CD4-positive, alpha-beta T cell treated with Interleukin-10 for 1 hour (primary cell): Measurements from ENCODE around the gene USP13.

Experiments
- DNase-seq: peaks from one replicate; pipeline ENCODE4 v3.0.0-alpha.2; 2020

USP13 gene

DNA sequence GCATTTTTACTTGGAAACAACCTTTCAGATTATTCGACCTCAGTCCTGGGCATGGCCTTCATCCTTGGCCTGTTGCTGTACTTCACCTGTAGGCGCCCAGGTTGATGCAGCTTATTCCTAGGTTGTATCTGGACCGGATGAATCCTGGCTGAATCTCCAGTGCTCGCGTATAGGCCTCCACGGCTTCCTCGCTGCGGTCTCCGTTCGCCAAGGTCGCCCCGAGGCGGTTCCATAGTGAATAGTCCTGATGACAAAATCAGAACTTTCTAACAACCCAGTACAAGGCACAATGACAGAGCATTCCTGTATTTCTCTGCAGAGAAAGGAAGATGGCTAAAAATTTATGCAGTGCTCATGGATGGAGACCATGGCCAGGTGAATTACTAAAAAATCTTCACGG lies 154.7 kb downstream of the USP13 start:
- no peak for DNase-seq

DNA sequence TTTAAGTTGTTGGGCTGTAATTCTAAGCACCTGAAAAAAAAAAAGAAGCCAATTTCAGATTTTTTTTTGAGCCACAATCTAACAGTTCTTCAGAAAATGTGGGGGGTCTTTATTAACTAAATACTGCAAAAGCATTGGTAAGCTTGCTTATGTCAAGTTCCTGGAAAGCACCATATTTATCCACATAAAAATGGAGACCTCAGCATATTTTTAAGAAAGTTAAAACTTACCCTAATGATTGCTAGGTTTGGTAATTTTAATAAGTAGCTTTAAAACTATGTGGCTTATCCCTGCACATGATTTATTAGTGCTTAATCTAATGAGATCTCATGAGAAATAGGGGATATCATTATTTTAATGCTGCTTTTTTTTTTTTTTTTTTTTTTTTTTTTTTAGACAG lies 156.8 kb downstream of the USP13 start:
- DNase-seq: no peak

DNA sequence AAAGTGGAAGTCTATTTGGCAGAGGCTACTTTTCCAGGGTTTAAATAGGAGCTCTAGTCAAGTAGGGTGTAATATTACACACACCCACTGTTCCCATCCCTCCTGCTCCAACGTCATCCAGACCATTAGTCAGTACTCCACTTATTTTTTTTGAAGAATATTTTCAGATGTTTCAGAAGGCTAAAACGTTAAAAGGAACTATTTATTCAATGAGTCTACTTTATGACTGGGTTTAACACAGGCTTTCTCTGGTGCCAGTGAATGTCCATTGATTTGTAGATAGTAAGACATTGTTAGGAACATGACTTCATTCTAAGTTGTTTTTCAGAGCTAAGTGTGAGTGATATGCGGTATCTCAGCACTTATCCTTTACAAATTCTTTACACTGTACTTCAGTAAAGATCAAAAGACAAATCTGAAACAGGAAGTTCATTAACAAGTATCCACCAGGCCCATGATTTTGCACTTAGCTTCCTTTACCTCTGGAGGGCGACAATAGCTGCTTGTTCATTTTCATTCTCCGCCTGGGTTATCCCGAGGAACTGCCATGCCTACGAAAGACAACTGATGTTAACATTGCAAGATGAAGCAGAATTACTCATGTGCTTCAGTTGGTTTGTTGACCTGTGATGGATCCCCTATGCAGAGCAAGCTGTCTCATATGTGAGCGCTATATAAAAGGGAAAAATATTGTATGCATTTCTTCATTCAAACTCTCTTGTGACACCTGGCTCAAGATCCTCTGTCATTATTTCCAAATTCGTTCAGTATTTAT lies 158.7 kb downstream of the USP13 start:
- peak; percentile 8 for DNase-seq

DNA sequence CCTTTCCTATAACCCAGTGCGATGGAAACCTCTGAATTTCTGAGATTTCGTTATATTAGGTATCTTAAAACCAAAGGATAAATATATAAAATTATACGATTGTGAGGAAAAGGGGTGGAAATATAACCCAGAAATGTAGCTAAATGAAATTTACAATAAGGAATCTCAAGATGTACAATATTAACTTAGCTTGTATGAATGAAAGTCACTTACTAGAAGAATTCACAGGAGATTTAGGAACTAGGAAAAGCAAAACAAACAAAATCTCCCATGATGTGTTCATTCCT lies 159.2 kb downstream of the USP13 start:
- DNase-seq: no peak

DNA sequence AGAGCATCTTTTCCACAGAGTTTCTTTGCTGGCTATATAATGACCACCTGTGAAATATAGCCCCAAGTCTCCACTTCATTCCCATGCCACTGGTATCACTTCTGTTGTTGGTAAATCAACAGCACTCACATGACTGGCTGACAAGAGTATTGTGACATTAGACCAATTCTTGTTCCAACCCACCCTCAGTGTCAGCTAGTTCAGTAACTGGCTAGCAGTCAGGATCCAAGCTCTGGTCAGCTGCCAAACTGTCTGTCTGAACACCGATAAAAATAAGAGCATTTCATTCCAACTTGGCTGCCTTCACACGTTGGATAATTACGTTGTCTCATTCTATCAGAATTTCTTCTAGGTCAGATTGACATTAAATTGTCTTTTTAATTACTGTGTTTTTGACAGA lies 166.5 kb downstream of the USP13 start:
- no peak for DNase-seq

DNA sequence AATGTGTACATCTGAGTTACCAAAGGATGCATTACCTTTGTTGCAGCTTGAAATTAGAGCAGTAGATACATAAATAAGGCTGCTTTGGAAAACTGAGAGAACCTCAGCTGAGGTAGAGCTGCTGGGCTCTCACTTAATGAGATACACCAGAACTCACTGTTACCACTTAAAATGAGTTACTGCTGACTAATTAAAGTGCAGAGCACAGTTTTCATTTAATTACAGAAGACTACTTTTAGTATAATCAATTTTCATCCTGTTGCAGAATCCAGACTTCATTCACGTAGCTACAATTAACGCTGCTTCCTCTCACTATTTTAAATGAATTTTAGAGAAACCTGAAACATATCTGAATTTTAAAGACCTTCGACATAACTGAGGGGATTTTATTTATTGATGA lies 169.5 kb downstream of the USP13 start:
- no peak for DNase-seq

DNA sequence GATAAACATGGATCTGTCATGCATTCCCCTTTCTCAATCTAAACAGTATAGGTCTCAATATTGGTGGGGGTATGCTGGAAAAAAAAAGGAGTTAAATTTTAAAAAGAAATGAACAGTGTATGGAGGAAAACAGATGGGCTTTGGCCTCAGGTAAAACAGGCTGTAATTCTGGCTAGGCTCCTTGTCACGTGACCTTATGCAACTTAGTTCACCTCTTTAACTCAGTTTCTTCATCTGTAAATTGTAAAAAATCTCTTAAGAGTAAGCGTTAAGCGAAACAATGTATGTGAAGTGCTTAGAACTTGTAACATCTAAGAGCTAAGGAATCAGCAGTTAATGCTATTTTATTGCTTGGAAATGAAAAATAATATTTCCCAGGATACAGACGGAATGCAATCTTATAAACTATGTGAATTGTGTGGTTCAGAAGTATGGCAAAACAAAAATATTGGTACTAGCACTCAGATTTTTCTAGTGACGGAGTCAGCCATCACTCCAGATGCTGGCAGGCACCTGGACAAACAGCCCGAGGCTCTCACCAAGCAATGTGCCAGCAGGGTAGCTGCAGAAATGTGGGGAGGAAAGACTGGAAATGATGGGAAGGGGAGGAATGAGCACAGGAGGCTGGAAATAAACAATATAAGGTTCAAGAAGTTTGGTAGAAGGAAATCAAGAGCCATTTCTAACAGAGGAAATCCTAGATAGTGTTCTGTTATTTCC lies 172.8 kb downstream of the USP13 start:
- DNase-seq: no peak

DNA sequence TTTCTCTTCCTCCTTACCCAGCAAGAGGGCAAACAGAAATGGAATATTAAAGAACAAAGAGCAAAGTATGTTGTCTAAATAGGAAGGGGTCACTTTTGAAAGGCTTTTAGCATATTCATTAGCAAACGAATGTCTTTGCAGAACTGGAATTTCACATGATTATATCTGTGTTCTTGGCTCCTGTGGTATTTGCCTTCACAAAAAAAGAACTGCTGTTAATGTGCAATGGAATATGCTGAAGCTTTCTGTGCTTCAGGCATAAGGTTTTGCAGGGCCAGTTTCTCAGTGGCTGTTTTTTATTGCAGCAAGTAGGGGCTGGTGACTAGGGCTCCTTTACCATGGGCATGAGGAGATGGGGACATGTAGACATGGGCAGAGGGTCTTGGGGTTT lies 173.4 kb downstream of the USP13 start:
- DNase-seq: no peak

DNA sequence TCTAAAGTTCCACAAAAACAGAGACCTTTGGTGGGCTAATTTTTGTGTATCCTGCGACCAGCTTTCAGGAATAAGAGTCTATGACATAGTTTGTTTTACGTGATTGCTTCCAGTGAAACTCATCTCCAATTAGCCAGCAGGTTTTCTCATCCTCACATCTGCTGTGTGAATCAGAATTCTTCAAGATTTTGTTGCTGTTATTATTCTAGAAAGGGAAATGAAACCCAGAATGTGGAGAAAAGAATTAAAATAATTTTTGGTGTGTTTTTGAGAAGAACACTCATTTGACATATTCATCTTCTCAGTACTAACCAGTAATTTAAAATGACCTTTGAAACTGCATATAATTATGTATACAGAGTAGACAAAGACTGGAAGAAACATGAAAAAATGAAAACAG lies 175.9 kb downstream of the USP13 start:
- no peak for DNase-seq

DNA sequence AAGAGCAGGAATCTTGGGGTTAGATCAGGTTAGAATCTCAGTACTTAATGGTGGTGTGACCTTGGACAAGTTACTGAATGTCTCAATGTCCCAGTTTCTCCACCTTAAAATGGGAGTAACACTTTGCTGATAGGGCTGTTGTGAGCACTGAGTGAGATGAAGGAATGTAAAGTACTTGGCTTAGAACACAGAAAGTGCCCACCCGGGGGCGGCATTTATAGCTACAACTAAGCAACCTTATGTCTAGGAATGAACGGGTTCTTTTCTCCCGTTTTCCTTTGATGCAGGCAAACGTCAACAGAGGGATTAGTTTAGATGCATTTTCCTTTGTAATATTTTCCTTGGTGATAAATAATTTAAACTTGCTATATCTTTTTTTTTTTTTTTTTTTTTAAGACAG lies 176.6 kb downstream of the USP13 start:
- no peak for DNase-seq

DNA sequence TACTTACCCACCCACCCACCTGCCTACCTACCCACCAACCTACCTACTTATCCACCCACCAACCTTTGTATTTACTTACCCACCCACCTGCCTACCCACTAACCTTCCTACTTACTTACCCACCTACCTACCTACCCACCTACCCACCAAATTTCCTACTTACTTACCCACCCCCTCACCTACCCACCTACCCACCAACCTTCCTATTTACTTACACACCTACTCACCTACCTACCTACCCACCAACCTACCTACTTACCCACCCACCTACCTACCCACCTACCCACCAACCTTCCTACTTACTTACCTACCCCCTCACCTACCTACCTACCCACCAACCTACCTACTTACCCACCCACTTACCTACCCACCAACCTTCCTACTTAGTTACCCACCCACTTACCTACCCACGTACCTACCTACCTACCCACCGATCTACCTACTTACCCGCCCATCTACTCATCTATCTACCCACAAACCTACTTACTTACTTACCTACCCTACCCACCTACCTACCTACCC lies 179.6 kb downstream of the USP13 start:
- no peak for DNase-seq

DNA sequence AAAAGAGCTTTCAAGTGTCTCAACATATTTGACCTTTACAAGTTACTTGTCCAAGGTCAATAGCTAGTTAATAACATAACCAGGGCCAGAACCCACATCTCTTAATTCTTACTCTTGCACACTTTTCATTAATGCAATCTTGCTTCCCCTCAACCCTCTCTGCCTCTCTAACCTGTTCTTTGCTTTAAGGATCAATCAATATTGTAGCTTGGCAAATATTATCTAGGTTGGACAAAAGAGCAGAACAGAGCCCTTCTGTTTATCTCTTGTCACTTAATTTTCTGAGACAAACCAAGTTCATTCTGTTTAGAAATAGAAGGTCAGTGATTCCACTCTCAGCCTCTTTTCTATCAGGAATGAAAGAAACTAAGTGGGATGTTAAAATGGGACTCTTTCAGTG lies 180.5 kb downstream of the USP13 start:
- DNase-seq: no peak

DNA sequence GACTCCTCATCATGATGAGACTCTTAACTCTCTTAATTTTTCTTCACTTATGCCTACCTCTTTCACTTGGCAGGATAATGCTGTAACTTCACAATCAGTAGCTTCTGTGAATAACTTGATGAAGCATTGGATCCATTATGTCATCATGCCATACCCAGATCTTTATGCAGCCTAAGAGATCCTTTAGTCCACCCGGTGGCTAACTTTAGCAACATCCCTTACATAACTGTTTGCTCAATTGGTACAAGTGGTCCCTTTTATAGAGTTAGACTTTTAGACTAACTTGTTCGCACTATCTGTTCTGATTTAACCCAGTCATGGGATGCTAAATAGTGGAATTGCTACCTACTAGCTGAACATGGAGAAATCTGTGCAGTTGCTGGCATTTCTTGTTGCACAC lies 184.5 kb downstream of the USP13 start:
- no peak for DNase-seq
